MM.1S (cell line): ENCODE data around the gene RPL7A.
"Not testable (repeated sequence)": the region's sequence is repeated elsewhere in the genome, so short reads cannot be mapped to it uniquely, and the experiment has no call there.

Experiments used
- DNase-seq: peaks from one replicate; pipeline ENCODE4 v3.0.0-alpha.2; 2015
- H2AFZ ChIP-seq: fragments of 300-600 bp; sonication (generic); 2 replicates; pipeline ENCODE4 v1.6.0; 2016; ENCODE audit warnings: antibody characterized with exemption, low read length
- H3F3A ChIP-seq: fragments of 300-600 bp; sonication (generic); 2 replicates; pipeline ENCODE4 v1.6.1; 2016; ENCODE audit warnings: mild to moderate bottlenecking, antibody characterized with exemption, low read length, moderate library complexity, mixed read lengths; ENCODE audit not compliant: insufficient read depth
- H3K27ac ChIP-seq: fragments of 300-600 bp; sonication (generic); 2 replicates; pipeline ENCODE4 v1.5.1; 2016; ENCODE audit warnings: mild to moderate bottlenecking, low read length
- H3K27me3 ChIP-seq: fragments of 300-600 bp; sonication (generic); replicated peaks from 2 replicates; pipeline ENCODE4 v1.6.0; 2016; ENCODE audit warnings: low read length; ENCODE audit not compliant: insufficient read depth
- H3K36me3 ChIP-seq: fragments of 300-600 bp; sonication (generic); replicated peaks from 2 replicates; pipeline ENCODE4 v1.6.1; 2016; ENCODE audit warnings: mild to moderate bottlenecking, low read length, mixed read lengths; ENCODE audit not compliant: insufficient read depth
- H3K4me1 ChIP-seq: fragments of 300-600 bp; sonication (generic); 2 replicates; pipeline ENCODE4 v1.6.1; 2016; ENCODE audit warnings: low read length, mixed read lengths
- H3K4me2 ChIP-seq: fragments of 300-600 bp; sonication (generic); 2 replicates; pipeline ENCODE4 v1.6.0; 2016; ENCODE audit warnings: low read depth, low read length
- H3K4me3 ChIP-seq: fragments of 300-600 bp; sonication (generic); 2 replicates; pipeline ENCODE4 v1.5.1; 2016; ENCODE audit warnings: low read length, mixed read lengths
- H3K79me2 ChIP-seq: fragments of 300-600 bp; sonication (generic); 2 replicates; pipeline ENCODE4 v1.6.1; 2016; ENCODE audit warnings: mixed run types, low read length, mixed read lengths
- H3K9ac ChIP-seq: fragments of 300-600 bp; sonication (generic); 2 replicates; pipeline ENCODE4 v1.6.1; 2016; ENCODE audit warnings: low read length, mixed read lengths
- H3K9me2 ChIP-seq: fragments of 300-600 bp; sonication (generic); replicated peaks from 2 replicates; pipeline ENCODE4 v1.6.1; 2016; ENCODE audit warnings: mild to moderate bottlenecking, low read length, mixed read lengths; ENCODE audit not compliant: insufficient read depth
- H3K9me3 ChIP-seq: fragments of 300-600 bp; sonication (generic); replicated peaks from 2 replicates; pipeline ENCODE4 v1.6.1; 2016; ENCODE audit warnings: mild to moderate bottlenecking, low read length, mixed read lengths; ENCODE audit not compliant: insufficient read depth
- H4K20me1 ChIP-seq: fragments of 300-600 bp; sonication (generic); 2 replicates; pipeline ENCODE4 v1.6.1; 2016; ENCODE audit warnings: mild to moderate bottlenecking, low read length, moderate library complexity, mixed read lengths; ENCODE audit not compliant: insufficient read depth
- EZH2 ChIP-seq: fragments of 300-600 bp; sonication (generic); optimal IDR thresholded peaks from 2 replicates; pipeline ENCODE3; 2017; ENCODE audit warnings: low read depth, mild to moderate bottlenecking, antibody characterized with exemption, low read length, mixed read lengths
- EZH2phosphoT487 ChIP-seq: fragments of 300-600 bp; sonication (generic); IDR thresholded peaks from 2 replicates; pipeline ENCODE4 v1.6.1; 2018; ENCODE audit warnings: antibody characterized with exemption, low read length
- TF ChIP-seq, protein P1 (sequence below): fragments of 300-600 bp; sonication (generic); IDR thresholded peaks from 2 replicates; pipeline ENCODE4 v1.5.1; 2016; ENCODE audit warnings: antibody characterized with exemption, low read length, mixed read lengths

The RPL7A gene

DNA sequence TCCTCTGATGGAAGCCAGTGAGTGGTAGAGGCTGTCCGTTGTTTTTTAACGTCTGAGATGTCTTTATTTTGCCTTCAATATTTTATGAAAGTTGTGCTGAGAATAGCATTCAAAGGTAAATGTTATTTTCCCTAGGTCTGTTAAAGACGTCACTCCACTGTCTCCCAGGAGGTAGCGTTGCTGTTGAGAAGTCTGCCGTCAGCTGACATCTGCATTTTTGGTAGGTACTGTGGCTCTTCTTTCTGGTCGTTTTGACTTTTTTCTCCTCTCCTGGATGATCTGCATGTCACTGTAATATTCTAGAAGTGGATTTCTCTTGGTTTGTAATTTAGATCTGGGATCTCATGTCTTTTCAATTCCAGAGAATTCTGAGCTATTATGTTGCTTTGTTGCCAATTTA, 38.4 kb upstream of the RPL7A start:
- Histone ChIP-seq H3K4me1 (no peaks in the 10 kb centered on the region), H3K9ac (no peak overlapping the region), H3K9me2 (no peaks in the 10 kb centered on the region), H4K20me1 (no peaks in the 10 kb centered on the region), H3K79me2 (no peaks in the 10 kb centered on the region), H3F3A (no peaks in the 10 kb centered on the region), H3K9me3 (no peaks in the 10 kb centered on the region), H2AFZ (no peak overlapping the region), H3K4me2 (no peak overlapping the region), H3K4me3 (no peak overlapping the region), H3K27me3 (peaks cover 49% of the 10 kb centered on the region), H3K27ac (no peak overlapping the region), H3K36me3 (no peaks in the 10 kb centered on the region)
- TF ChIP-seq EZH2 (no peak), EZH2phosphoT487 (no peak)
- TF ChIP-seq, protein P1, sequence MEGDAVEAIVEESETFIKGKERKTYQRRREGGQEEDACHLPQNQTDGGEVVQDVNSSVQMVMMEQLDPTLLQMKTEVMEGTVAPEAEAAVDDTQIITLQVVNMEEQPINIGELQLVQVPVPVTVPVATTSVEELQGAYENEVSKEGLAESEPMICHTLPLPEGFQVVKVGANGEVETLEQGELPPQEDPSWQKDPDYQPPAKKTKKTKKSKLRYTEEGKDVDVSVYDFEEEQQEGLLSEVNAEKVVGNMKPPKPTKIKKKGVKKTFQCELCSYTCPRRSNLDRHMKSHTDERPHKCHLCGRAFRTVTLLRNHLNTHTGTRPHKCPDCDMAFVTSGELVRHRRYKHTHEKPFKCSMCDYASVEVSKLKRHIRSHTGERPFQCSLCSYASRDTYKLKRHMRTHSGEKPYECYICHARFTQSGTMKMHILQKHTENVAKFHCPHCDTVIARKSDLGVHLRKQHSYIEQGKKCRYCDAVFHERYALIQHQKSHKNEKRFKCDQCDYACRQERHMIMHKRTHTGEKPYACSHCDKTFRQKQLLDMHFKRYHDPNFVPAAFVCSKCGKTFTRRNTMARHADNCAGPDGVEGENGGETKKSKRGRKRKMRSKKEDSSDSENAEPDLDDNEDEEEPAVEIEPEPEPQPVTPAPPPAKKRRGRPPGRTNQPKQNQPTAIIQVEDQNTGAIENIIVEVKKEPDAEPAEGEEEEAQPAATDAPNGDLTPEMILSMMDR, result no peak
- no peak for DNase-seq

DNA sequence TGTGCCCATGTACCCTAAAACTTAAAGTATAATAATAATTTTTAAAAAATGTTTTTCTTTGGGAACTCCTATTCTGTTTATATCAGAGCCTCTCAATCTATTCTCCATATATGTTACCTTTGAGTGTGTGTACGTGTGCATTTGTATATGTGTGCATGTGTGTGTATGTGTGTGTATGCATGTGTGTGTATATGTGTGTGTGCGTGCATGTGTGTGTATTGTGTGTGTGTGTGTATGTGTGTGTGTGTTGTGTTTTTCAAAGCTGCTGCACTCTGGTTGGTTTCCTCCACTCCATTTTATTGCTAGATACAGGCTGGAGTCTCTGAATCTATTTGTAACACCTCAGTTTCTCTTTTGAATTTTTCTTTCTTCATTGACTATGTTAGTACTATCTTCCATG, 32.0 kb upstream of the RPL7A start:
- H3K79me2 ChIP-seq, result no peaks in the 10 kb centered on the region
- no peaks in the 10 kb centered on the region for H3K9me2 ChIP-seq
- no peaks in the 10 kb centered on the region for H3K4me1 ChIP-seq
- H3K27me3 ChIP-seq, result peaks cover 39% of the 10 kb centered on the region
- H3K4me3 ChIP-seq, result no peak overlapping the region
- DNase-seq, result no peak
- no peaks in the 10 kb centered on the region for H4K20me1 ChIP-seq
- no peaks in the 10 kb centered on the region for H3K9me3 ChIP-seq
- H3K4me2 ChIP-seq, result no peak overlapping the region
- H3K27ac ChIP-seq, result no peak overlapping the region
- H3F3A ChIP-seq, result no peaks in the 10 kb centered on the region
- no peaks in the 10 kb centered on the region for H3K36me3 ChIP-seq
- H2AFZ ChIP-seq, result no peak overlapping the region
- no peak overlapping the region for H3K9ac ChIP-seq
- TF ChIP-seq EZH2 (no peak), EZH2phosphoT487 (no peak)
- TF ChIP-seq, protein P1, result no peak

DNA sequence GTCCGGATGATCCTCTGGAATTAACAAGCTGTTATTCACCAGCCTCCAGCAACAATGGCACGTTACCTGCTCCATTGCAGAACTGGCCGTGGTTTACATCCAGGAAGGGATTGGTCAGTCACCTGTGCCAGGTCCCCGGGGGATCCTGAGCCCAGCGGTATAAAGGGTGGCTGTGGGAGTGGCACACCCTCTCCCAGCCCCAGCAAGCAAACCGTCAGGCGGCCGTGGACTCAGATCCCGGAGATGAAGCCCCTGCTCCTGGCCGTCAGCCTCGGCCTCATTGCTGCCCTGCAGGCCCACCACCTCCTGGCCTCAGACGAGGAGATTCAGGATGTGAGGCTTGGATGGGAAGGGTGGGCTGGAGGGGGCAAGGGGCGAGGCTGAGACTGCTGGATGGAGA, 30.5 kb upstream of the RPL7A start:
- H4K20me1 ChIP-seq, H3K9me3 ChIP-seq, H3K4me3 ChIP-seq, H3F3A ChIP-seq, H3K9ac ChIP-seq, H3K4me2 ChIP-seq, H2AFZ ChIP-seq, H3K4me1 ChIP-seq, H3K36me3 ChIP-seq, H3K9me2 ChIP-seq, DNase-seq, H3K27ac ChIP-seq, H3K79me2 ChIP-seq: not testable (repeated sequence)
- H3K27me3 ChIP-seq, result peaks cover 53% of the 10 kb centered on the region

DNA sequence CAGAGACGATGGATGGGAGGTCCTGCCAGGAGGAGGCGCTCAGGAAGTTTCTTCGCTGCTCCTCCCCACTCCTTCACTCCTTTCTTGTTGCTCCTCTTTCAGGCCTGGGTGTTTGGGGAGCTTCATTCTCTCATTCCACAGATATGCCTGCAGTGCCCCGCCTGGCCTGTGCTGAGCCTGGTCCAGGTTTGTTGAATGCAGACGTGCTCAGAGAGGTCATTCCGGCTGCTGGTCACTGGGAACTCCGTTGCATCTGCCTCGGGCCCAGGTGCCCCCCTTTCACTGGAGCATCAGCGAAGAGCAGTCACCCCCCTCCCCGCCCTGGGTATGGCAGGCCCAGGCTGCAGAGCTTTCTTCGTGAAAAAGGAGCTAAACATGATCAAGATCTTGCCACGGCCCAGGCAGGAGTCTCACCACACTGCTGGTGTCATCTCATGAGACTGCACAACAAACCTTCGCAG, 27.6 kb upstream of the RPL7A start:
- TF ChIP-seq EZH2 (no peak), EZH2phosphoT487 (no peak)
- TF ChIP-seq, protein P1, result no peak; the same call in 1 of the 2 replicates
- no peaks in the 10 kb centered on the region for H3K36me3 ChIP-seq
- DNase-seq, result no peak

More for the DNA sequence above, 27.6 kb upstream of the RPL7A start:
- Histone ChIP-seq H2AFZ (no peak overlapping the region), H3K79me2 (no peaks in the 10 kb centered on the region), H3K27ac (no peak overlapping the region), H3K4me2 (no peak overlapping the region), H3K9me2 (no peaks in the 10 kb centered on the region), H3K4me1 (no peaks in the 10 kb centered on the region), H3K9ac (no peak overlapping the region), H3K9me3 (no peaks in the 10 kb centered on the region), H3K27me3 (peaks cover 82% of the 10 kb centered on the region), H3F3A (no peaks in the 10 kb centered on the region), H3K4me3 (no peak overlapping the region), H4K20me1 (no peaks in the 10 kb centered on the region)
